Neutrophil (primary cell): ENCODE measurements around the gene HEY2.

Experiments
- H3K27ac ChIP-seq: fragments of 200-600 bp; sonication (generic); 2 replicates; pipeline ENCODE4 v1.5.1; 2016; ENCODE audit warnings: mild to moderate bottlenecking, moderate library complexity
- H3K27me3 ChIP-seq: fragments of 200-600 bp; sonication (generic); 2 replicates; pipeline ENCODE4 v1.6.0; 2016; ENCODE audit warnings: mild to moderate bottlenecking
- H3K36me3 ChIP-seq: fragments of 200-600 bp; sonication (generic); 2 replicates; pipeline ENCODE4 v1.5.1; 2017
- H3K4me1 ChIP-seq, 2 experiments: fragments of 200-600 bp in 1 of 2; sonication (generic) in 1 of 2; 1 replicate in 1 of 2; 2 replicates in 1 of 2; pipeline versions ENCODE4 v1.5.1 to v1.6.1; 2013 to 2016; ENCODE audit warnings: low read depth in 1 of 2, low read length in 1 of 2, mild to moderate bottlenecking in 1 of 2, moderate library complexity in 1 of 2; ENCODE audit not compliant: control insufficient read depth in 1 of 2, insufficient read depth in 1 of 2
- H3K4me3 ChIP-seq, 2 experiments: fragments of 200-600 bp in 1 of 2; sonication (generic) in 1 of 2; 1 replicate in 1 of 2; 2 replicates in 1 of 2; pipeline ENCODE4 v1.5.1; 2013 to 2016; ENCODE audit warnings: low read depth in 1 of 2, low read length in 1 of 2, mild to moderate bottlenecking in 1 of 2, moderate library complexity in 1 of 2
- H3K9me3 ChIP-seq: fragments of 200-600 bp; sonication (generic); 2 replicates; pipeline ENCODE4 v1.5.1; 2016
- CTCF ChIP-seq: fragments of 200-600 bp; sonication (generic); IDR thresholded peaks from 2 replicates; pipeline ENCODE4 v1.5.1; 2016; ENCODE audit warnings: antibody characterized with exemption

Gene HEY2

GRCh38 chr6:125808591-125808990 lies 59.2 kb downstream of the HEY2 start:
- Histone ChIP-seq H3K27ac (no peak overlapping the region), H3K36me3 (peaks cover 6% of the 10 kb centered on the region), H3K4me1 (peaks cover 0 to 36% of the 10 kb centered on the region in 2 experiments), H3K9me3 (no peaks in the 10 kb centered on the region), H3K4me3 (no peak overlapping the region), H3K27me3 (no peaks in the 10 kb centered on the region)
- TF ChIP-seq CTCF, result no peak

- H3K4me1 ChIP-seq, result peaks cover 0 to 28% of the 10 kb centered on the region in 2 experiments
- H3K9me3 ChIP-seq, result no peaks in the 10 kb centered on the region
- H3K27ac ChIP-seq, result no peak overlapping the region
- TF ChIP-seq CTCF, result no peak
- H3K36me3 ChIP-seq, result peaks cover 6% of the 10 kb centered on the region
- no peaks in the 10 kb centered on the region for H3K27me3 ChIP-seq
- no peak overlapping the region for H3K4me3 ChIP-seq
Measured at GRCh38 chr6:125809570-125810170, 60.2 kb downstream of the HEY2 start.

GRCh38 chr6:125810445-125810844 lies 61.0 kb downstream of the HEY2 start:
- Histone ChIP-seq H3K4me3 (no peak overlapping the region), H3K36me3 (peaks cover 6% of the 10 kb centered on the region), H3K9me3 (no peaks in the 10 kb centered on the region), H3K27ac (no peak overlapping the region), H3K27me3 (no peaks in the 10 kb centered on the region), H3K4me1 (peaks cover 0 to 26% of the 10 kb centered on the region in 2 experiments)
- TF ChIP-seq CTCF, result no peak
